Skeletal muscle satellite cell (primary cell): ENCODE measurements around the gene CHST11.
"Not testable (repeated sequence)": the region's sequence is repeated elsewhere in the genome, so short reads cannot be mapped to it uniquely, and the experiment has no call there.

ENCODE experiments used
- H3K27me3 ChIP-seq: 2 replicates; pipeline ENCODE4 v1.7.0; 2013; ENCODE audit warnings: low read length; ENCODE audit not compliant: control insufficient read depth, insufficient read depth
- H3K36me3 ChIP-seq: 2 replicates; pipeline ENCODE4 v1.7.0; 2013; ENCODE audit warnings: mild to moderate bottlenecking, control low read depth, low read length; ENCODE audit not compliant: insufficient read depth
- H3K4me1 ChIP-seq: 2 replicates; pipeline ENCODE4 v1.7.0; 2013; ENCODE audit warnings: low read length; ENCODE audit not compliant: control insufficient read depth, insufficient read depth
- H3K4me2 ChIP-seq: 2 replicates; pipeline ENCODE4 v1.7.0; 2013; ENCODE audit warnings: mild to moderate bottlenecking, low read length
- H3K4me3 ChIP-seq: 2 replicates; pipeline ENCODE4 v1.7.0; 2013; ENCODE audit warnings: low read length
- H3K9ac ChIP-seq: 2 replicates; pipeline ENCODE4 v1.7.0; 2013; ENCODE audit warnings: mild to moderate bottlenecking, low read depth, low read length, moderate library complexity
- H3K9me3 ChIP-seq: replicated peaks from 2 replicates; pipeline ENCODE4 v1.7.0; 2013; ENCODE audit warnings: mild to moderate bottlenecking, control low read depth, low read length

The CHST11 gene

DNA sequence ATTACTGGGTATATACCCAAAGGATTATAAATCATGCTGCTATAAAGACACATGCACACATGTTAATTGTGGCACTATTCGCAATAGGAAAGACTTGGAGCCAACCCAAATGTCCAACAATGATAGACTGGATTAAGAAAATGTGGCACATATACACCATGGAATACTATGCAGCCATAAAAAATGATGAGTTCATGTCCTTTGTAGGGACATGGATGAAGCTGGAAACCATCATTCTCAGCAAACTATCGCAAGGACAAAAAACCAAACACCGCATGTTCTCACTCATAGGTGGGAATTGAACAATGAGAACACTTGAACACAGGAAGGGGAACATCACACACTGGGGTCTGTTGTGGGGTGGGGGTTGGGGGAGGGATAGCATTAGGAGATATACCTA is 117.6 kb downstream of the CHST11 start:
- peaks cover 29% of the 10 kb centered on the region for H3K4me1 ChIP-seq
- not testable (repeated sequence) for H3K4me3 ChIP-seq, H3K9me3 ChIP-seq, H3K36me3 ChIP-seq, H3K9ac ChIP-seq, H3K27me3 ChIP-seq, H3K4me2 ChIP-seq

DNA sequence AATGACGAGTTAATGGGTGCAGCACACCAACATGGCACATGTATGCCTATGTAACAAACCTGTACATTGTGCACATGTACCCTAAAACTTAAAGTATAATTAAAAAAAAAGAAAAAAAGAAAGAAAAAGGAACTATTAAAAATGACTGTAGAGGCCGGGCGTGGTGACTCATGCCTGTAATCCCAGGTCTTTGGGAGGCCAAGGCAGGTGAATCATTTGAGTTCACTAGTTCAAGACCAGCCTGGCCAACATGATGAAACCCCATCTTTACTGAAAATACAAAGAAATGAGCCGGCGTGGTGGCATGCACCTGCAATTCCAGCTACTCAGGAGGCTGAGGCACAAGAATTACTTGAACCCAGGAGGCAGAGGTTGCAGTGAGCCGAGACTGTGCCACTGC is 118.0 kb downstream of the CHST11 start:
- H3K4me2 ChIP-seq, H3K36me3 ChIP-seq, H3K4me3 ChIP-seq, H3K27me3 ChIP-seq, H3K9me3 ChIP-seq, H3K9ac ChIP-seq: not testable (repeated sequence)
- peaks cover 29% of the 10 kb centered on the region for H3K4me1 ChIP-seq

DNA sequence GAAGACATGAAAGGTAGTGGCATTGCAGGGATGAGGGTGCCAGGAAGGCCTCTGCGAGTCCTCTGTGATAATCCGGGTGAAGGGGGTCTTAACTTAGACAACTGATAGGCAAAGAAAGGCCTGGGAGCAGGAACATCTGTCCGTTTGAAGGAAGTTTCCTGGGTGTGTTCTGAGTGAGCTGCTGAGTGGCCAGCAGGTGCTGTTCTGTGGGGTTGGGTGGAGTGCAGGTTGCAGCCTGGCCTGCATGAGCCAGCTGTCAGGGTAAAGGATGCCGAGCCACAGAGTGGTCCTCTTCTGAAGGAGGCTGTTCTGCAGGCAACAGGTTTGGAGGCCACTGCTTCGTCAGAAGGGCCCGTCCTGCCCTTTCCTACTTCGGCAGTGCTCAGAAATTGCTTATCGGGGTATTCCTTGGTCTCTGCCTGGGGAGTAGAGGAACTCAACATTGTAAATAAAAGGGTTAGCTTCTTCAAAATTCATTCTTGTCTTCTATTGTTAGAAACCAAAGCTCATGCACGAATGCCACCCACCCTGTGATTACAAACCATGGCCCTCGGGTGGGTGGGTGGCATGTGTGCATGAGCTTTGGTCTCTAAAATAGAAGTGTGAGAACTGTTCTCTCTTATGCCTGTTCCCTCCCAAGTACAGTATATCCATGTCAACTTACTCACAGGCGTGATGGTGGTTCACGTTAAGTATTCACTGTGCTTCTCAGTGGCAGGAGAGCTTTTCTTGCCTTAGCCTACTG is 118.9 kb downstream of the CHST11 start:
- no peak overlapping the region for H3K4me2 ChIP-seq
- no peaks in the 10 kb centered on the region for H3K36me3 ChIP-seq
- H3K27me3 ChIP-seq, result no peaks in the 10 kb centered on the region
- no peaks in the 10 kb centered on the region for H3K9me3 ChIP-seq
- no peak overlapping the region for H3K4me3 ChIP-seq
- H3K9ac ChIP-seq, result no peak overlapping the region
- peaks cover 29% of the 10 kb centered on the region for H3K4me1 ChIP-seq

DNA sequence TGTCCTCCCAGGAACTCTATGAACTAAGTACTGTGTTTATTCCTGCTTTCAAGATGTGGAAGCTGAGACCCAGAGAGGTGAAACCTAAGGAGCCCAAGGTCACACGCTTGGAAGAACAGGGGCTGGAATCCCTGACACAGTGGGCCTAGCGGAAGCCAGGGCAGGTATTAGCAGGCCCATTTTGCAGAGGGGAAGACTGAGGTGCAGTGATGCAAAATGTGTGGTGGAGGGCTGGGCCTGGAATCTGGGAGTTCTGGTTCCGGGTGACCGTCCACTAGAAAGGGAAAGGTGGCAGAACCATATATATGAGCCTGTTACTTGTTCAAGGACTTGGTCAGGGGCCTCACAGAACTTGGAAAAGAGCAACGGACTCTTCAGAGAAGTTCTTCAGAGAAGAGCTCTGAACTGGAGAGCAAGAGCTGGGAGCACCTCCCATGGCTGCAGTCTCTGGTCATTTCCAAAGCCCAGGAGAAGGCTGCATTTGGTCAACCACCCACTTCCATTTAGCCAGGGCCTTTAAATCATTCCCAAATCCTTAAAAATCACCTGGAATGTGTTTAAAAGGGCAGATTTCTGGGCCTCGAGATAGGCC is 119.5 kb downstream of the CHST11 start:
- H3K27me3 ChIP-seq, result no peaks in the 10 kb centered on the region
- H3K9me3 ChIP-seq, result no peaks in the 10 kb centered on the region
- no peak overlapping the region for H3K9ac ChIP-seq
- H3K36me3 ChIP-seq, result no peaks in the 10 kb centered on the region
- no peak overlapping the region for H3K4me3 ChIP-seq
- H3K4me1 ChIP-seq, result peaks cover 29% of the 10 kb centered on the region
- no peak overlapping the region for H3K4me2 ChIP-seq

DNA sequence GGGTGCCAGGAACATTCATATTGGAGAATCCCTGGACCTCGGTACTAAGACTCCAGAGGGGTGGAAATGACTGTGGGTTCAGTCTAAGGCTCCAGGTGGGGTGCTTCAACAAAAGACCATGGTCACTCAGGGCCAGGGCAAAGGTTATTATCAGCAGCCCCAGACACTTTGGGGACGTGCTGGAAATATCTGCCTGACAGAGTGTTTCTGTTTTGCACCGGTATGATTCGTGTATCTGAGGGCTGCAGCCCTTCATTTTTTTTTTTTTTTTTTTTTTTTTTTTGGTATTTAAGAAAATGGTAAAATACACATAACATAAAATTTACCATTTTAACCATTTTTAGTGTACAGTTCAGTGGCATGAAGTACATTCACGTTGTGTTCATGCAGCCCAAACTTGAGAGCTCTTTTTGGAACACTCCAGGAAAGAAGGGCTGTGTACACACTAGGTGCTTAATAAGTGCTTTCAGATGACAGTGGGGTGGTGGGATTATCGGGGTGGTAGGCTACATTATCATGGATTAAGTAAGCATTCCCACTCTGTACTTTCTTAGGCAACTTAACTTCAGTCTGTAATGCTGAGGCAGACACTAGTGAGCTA is 120.3 kb downstream of the CHST11 start:
- H3K4me2 ChIP-seq, result peak overlapping the region; percentile 55
- no peaks in the 10 kb centered on the region for H3K27me3 ChIP-seq
- no peaks in the 10 kb centered on the region for H3K9me3 ChIP-seq
- no peak overlapping the region for H3K9ac ChIP-seq
- H3K36me3 ChIP-seq, result no peaks in the 10 kb centered on the region
- peaks cover 29% of the 10 kb centered on the region for H3K4me1 ChIP-seq
- no peak overlapping the region for H3K4me3 ChIP-seq

DNA sequence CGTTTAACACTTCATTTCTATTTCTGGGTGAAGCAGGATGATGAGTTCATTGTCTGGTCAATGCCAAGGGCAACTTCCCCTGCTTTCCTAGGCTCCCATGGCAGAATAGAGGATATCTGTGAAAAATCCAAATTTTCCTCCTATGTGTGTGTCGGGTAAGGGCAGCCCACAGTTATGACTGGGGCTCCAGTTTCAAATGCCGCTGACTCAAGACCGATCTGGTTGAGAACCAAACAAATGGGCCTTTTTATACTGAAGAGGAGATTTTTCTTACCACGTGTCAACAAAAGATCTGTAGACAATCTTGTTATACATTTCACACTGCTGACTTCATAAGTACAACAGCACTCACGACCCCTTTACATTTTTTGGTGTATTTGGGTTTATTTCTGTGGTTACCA is 120.8 kb downstream of the CHST11 start:
- Histone ChIP-seq H3K27me3 (no peaks in the 10 kb centered on the region), H3K4me1 (peaks cover 29% of the 10 kb centered on the region)

DNA sequence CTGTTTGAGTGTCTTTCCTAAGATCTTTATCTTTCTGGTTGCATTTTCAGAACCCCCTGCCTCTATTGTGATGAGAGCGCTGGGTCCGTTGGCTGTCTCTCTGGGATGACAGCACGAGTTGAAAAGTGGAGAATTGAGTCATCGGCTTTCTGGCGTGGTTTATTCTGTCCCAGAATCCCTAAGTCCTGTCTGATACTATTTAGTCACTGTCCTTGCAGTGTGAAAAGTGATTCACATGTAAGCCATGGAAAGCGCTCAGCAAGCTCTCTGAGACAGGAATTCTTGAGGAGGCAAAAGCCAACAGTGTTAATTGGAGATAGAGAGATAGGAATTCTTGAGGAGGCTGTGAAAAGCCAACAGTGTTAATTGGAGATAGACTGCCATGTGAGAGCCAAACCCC is 121.7 kb downstream of the CHST11 start:
- peak overlapping the region; percentile 55 for H3K4me2 ChIP-seq
- H3K4me1 ChIP-seq, result peaks cover 29% of the 10 kb centered on the region
- peak overlapping the region; percentile 21 for H3K4me3 ChIP-seq
- no peaks in the 10 kb centered on the region for H3K27me3 ChIP-seq
- H3K36me3 ChIP-seq, result no peaks in the 10 kb centered on the region
- peak overlapping the region; percentile 10 for H3K9ac ChIP-seq
- H3K9me3 ChIP-seq, result no peaks in the 10 kb centered on the region

More for the DNA sequence above, 120.8 kb downstream of the CHST11 start:
- Histone ChIP-seq H3K4me2 (peak overlapping the region; percentile 55), H3K36me3 (no peaks in the 10 kb centered on the region), H3K9me3 (no peaks in the 10 kb centered on the region), H3K4me3 (peak overlapping the region; percentile 21), H3K9ac (no peak overlapping the region)

DNA sequence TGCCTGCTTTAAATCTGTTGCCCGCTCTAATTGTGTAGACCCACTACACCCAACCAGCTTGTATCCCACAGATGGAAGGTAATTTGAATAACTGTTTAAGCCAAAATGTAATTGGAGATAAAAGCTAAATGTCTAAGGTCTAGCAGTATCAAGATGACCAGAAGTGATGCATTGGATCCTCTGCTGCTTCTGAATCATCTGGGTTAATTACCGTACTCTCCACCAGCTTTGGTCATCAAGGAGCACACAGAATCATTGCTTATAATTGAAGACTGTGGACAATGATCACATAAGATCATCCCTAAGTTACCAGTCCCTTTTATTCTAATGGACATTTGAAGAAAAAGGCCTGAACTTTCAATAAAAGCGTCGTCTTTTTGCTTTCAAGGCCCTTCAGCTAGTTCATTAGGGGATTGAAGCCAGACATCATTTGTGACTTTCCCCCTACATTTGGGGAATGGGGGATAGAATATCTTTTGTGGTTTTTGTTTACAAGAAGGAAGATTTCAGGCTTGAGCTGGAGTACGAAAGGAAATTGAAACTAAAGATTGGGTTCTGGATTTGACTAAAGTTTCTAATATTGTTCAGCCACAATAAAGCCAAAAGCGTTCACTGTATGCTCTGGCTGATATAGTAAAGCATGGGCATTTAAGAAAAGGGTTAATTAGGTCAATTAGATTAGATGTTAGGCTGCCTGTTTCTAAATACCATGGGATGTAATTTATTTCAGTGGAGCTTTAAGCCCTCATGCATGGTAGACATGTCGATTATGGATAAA is 123.2 kb downstream of the CHST11 start:
- Histone ChIP-seq H3K4me2 (no peak overlapping the region), H3K27me3 (no peaks in the 10 kb centered on the region), H3K9ac (no peak overlapping the region), H3K9me3 (no peaks in the 10 kb centered on the region), H3K4me1 (peaks cover 28% of the 10 kb centered on the region), H3K4me3 (no peak overlapping the region), H3K36me3 (no peaks in the 10 kb centered on the region)

DNA sequence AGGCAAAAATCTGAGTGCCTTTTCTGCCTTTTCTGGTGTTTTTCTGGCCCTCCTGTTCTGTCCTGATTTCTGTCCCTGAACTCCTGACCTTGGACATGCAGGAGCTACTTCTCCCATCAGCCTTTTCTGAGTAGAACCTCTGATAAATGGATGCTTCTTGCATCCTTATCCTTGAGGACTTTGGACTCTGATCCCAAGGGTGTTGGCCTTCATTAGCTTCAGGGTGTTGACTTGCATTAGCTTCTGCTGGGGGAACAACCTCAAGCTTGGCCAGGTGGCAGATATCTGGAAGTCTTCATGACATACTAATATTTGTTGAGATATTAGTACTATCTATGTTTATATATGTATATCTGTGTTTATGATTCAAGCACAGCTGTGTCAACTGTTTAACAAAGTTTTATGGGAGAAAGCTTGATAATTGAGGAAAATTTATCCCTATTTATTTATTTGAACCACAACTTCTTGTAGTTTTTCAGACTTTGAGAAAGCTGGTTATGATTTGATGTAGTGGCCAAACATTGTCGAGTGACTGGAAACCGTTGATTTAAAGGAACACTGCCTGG is 124.3 kb downstream of the CHST11 start:
- Histone ChIP-seq H3K36me3 (no peaks in the 10 kb centered on the region), H3K4me3 (no peak overlapping the region), H3K27me3 (no peaks in the 10 kb centered on the region), H3K9me3 (no peaks in the 10 kb centered on the region), H3K9ac (no peak overlapping the region), H3K4me2 (no peak overlapping the region), H3K4me1 (peaks cover 25% of the 10 kb centered on the region)

DNA sequence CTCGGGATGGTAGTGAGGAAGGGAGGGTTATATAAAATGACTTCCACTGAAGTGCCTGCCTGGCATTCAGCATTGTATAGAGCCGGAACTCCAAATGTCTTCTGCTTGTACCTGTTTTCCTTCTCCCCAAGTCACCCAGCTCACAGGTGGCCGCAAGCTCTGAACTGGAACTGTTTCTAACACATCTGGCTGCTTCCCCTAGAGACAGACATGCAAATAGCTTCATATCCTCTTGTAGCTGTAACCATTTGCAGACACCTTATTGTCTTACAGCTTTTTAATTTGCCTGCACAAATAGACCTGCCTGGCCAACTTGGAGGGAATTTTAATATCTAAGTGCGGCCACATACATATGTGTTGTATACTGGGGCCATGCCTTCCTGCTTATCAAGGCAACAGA is 126.0 kb downstream of the CHST11 start:
- Histone ChIP-seq H3K27me3 (no peaks in the 10 kb centered on the region), H3K4me1 (peaks cover 15% of the 10 kb centered on the region), H3K9ac (no peak overlapping the region), H3K4me3 (no peak overlapping the region), H3K9me3 (no peaks in the 10 kb centered on the region), H3K36me3 (no peaks in the 10 kb centered on the region), H3K4me2 (no peak overlapping the region)

DNA sequence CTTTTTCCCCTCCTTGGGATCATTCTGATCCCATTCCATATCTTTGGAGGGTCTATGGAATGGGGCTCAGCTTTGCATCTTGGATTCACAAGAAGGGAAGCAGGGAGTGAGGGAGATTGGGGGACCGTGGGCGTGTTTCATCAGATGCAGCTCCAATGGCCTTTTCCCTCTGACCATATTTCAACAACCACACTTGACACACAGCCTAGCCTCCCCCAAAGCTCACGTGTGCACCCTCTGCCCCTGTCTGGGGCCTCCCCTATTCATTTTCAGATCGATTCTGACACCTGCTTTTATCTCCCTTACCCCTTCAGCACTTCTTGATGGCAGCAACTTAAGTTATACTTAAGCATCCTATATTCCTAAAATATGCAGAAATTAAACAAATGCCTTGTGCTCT is 126.6 kb downstream of the CHST11 start:
- Histone ChIP-seq H3K9me3 (no peaks in the 10 kb centered on the region), H3K4me1 (peaks cover 15% of the 10 kb centered on the region), H3K27me3 (no peaks in the 10 kb centered on the region), H3K9ac (no peak overlapping the region), H3K4me3 (no peak overlapping the region), H3K36me3 (no peaks in the 10 kb centered on the region), H3K4me2 (no peak overlapping the region)
